Breast epithelium (tissue), 4 donors: ENCODE results near the gene MAP3K7. TPM values are rescaled to one million over a fixed set of nuclear protein-coding genes. Genes with fewer than 3 reads are reported as not detected.

Source experiments
- DNase-seq, 2 donors: peaks; one replicate each; pipeline ENCODE4 v3.0.0-alpha.2; 2019; ENCODE audit warnings: low spot score in 2 of 2
- H3K27ac ChIP-seq, 2 donors: fragments of 200-600 bp; sonication (generic) in 1 of 2; one replicate each; pipeline ENCODE4 v1.5.1; 2016 to 2019; ENCODE audit warnings: mild to moderate bottlenecking in 1 of 2
- H3K27me3 ChIP-seq, 2 donors: fragments of 200-600 bp; sonication (generic) in 1 of 2; one replicate each; pipeline versions ENCODE4 v1.5.1 to v1.6.0; 2017 to 2019; ENCODE audit warnings: control low read depth in 1 of 2, mild to moderate bottlenecking in 1 of 2
- H3K36me3 ChIP-seq: fragments of 200-600 bp; one replicate; pipeline ENCODE4 v1.5.1; 2019
- H3K4me1 ChIP-seq, 2 donors: fragments of 200-600 bp; sonication (generic); one replicate each; pipeline ENCODE4 v1.5.1; 2016 to 2019; ENCODE audit warnings: control low read depth in 1 of 2
- H3K4me3 ChIP-seq, 3 donors: fragments of 200-600 bp; sonication (generic); 1 replicate in 2 of 3; 2 replicates in 1 of 3; pipeline ENCODE4 v1.5.1; 2016 to 2019; ENCODE audit warnings: mild to moderate bottlenecking in 3 of 3, moderate library complexity in 2 of 3
- H3K9me3 ChIP-seq, 2 donors: fragments of 200-600 bp; sonication (generic) in 1 of 2; one replicate each; pipeline ENCODE4 v1.5.1; 2016 to 2019; ENCODE audit warnings: control low read depth in 1 of 2
- CTCF ChIP-seq, 3 donors: fragments of 450-650 bp; IDR thresholded peaks; one replicate each; pipeline ENCODE4 v1.5.1; 2016 to 2017; ENCODE audit warnings: antibody characterized with exemption in 3 of 3, mild to moderate bottlenecking in 3 of 3, moderate library complexity in 3 of 3
- POLR2A ChIP-seq: fragments of 450-650 bp; IDR thresholded peaks from one replicate; pipeline ENCODE4 v1.6.1; 2016; ENCODE audit warnings: antibody characterized with exemption, mild to moderate bottlenecking, moderate library complexity
- POLR2AphosphoS5 ChIP-seq, 3 donors: sonication (generic); formaldehyde crosslinking; IDR thresholded peaks; one replicate each; pipeline ENCODE4 v1.6.1; 2017; ENCODE audit warnings: antibody characterized with exemption in 3 of 3
- intact Hi-C: fragments of 100-400 bp; cut with DNase I; formaldehyde crosslinking; loops from one replicate; pipeline ENCODE4 v1.15.1; 2023; ENCODE audit warnings: low total_unique reads
- total RNA-seq, 3 donors: library from RNA; depleted of rRNA; stranded (reverse); fragments of >200 nt; gene quantifications; one replicate each; pipeline ENCODE4 v1.1.0, GENCODE V29; 2016

MAP3K7 gene
- total RNA-seq, 3 donors from 2014 or later: 26.2 to 52.4 (median 31.1) TPM

GRCh38 chr6:90493332-90493731 is 93.5 kb downstream of the MAP3K7 start:
- no peak overlapping the region for H3K27ac ChIP-seq
- TF ChIP-seq POLR2A (no peak), POLR2AphosphoS5 (IDR thresholded peaks at IDR 0.05) (no peak), CTCF (IDR thresholded peaks at IDR 0.05) (no peak)
- no peaks in the 10 kb centered on the region for H3K36me3 ChIP-seq
- no peaks in the 10 kb centered on the region for H3K9me3 ChIP-seq
- no peak overlapping the region for H3K4me3 ChIP-seq
- no peaks in the 10 kb centered on the region for H3K27me3 ChIP-seq
- H3K4me1 ChIP-seq: no peaks in the 10 kb centered on the region
- DNase-seq: no peak
- intact Hi-C loops: no loop called here

GRCh38 chr6:90492798-90493197 is 94.1 kb downstream of the MAP3K7 start:
- no peaks in the 10 kb centered on the region for H3K4me1 ChIP-seq
- DNase-seq: no peak
- H3K36me3 ChIP-seq: no peaks in the 10 kb centered on the region
- H3K27ac ChIP-seq: no peak overlapping the region
- intact Hi-C loops: no loop called here
- no peaks in the 10 kb centered on the region for H3K9me3 ChIP-seq
- H3K4me3 ChIP-seq: no peak overlapping the region
- no peaks in the 10 kb centered on the region for H3K27me3 ChIP-seq
- no peak for TF ChIP-seq CTCF (IDR thresholded peaks at IDR 0.05)
- TF ChIP-seq POLR2AphosphoS5 (IDR thresholded peaks at IDR 0.05): no peak
- no peak for TF ChIP-seq POLR2A

GRCh38 chr6:90492369-90492768 is 94.5 kb downstream of the MAP3K7 start:
- no peak for DNase-seq
- Histone ChIP-seq H3K9me3 (no peaks in the 10 kb centered on the region), H3K36me3 (no peaks in the 10 kb centered on the region), H3K4me3 (no peak overlapping the region), H3K27ac (no peak overlapping the region), H3K4me1 (no peaks in the 10 kb centered on the region), H3K27me3 (no peaks in the 10 kb centered on the region)
- TF ChIP-seq POLR2AphosphoS5 (IDR thresholded peaks at IDR 0.05) (no peak), POLR2A (no peak), CTCF (IDR thresholded peaks at IDR 0.05) (no peak)
- intact Hi-C loops: no loop called here

- Histone ChIP-seq H3K27ac (no peak overlapping the region), H3K9me3 (no peaks in the 10 kb centered on the region), H3K4me1 (no peaks in the 10 kb centered on the region), H3K36me3 (no peaks in the 10 kb centered on the region), H3K4me3 (no peak overlapping the region), H3K27me3 (no peaks in the 10 kb centered on the region)
- intact Hi-C loops: no loop called here
- TF ChIP-seq POLR2A (no peak), CTCF (IDR thresholded peaks at IDR 0.05) (no peak), POLR2AphosphoS5 (IDR thresholded peaks at IDR 0.05) (no peak)
- DNase-seq: no peak
Observed at GRCh38 chr6:90490030-90490716, 96.7 kb downstream of the MAP3K7 start.

- no peaks in the 10 kb centered on the region for H3K4me1 ChIP-seq
- no peak for DNase-seq
- H3K36me3 ChIP-seq: no peaks in the 10 kb centered on the region
- H3K27me3 ChIP-seq: no peaks in the 10 kb centered on the region
- no peaks in the 10 kb centered on the region for H3K9me3 ChIP-seq
- TF ChIP-seq POLR2AphosphoS5 (IDR thresholded peaks at IDR 0.05) (no peak), CTCF (IDR thresholded peaks at IDR 0.05) (no peak), POLR2A (no peak)
- intact Hi-C loops: no loop called here
- no peak overlapping the region for H3K4me3 ChIP-seq
- H3K27ac ChIP-seq: no peak overlapping the region
Observed at GRCh38 chr6:90488816-90489215, 98.1 kb downstream of the MAP3K7 start.
